Measurements from ENCODE around the gene TRAF6. TPM values are rescaled to one million over a fixed set of nuclear protein-coding genes. Genes with fewer than 3 reads are reported as not detected.

TRAF6 gene
- total and polyA plus RNA-seq, 2 experiments from 2014 or later: 4.2 to 10.5 TPM

DNA sequence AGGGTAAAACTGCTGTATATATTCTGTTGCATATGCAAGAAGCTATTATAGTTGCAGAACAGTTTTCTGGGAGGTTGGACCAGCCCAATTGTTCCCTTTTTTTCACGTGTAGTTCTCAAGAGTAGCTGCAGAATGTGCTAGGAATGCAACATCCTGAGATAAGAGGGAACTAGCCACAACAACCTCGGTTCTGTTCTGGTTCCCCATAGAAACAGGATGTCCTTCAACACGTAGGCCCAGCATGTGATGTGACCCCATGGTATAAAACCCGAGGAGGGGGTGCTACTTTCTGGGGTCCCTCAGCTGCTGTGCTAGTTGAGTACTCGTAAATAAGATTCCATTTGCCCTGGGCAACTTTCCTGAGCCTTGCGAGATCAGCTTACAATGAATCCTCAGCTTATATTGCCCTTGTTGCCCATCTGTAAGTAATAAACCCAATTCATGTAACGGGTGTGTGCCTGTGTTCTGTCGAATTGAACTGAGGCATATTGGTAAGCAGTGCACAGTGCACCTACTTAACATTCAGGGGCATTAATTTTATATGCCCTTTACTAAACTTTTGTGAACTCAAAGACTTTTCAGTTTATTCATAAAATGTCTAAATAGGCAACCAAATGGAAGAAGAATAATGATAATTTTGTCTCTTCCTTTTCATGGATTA is 23.0 kb upstream of the TRAF6 start:
- H3K9me2 ChIP-seq (ENCODE audit: insufficient read depth): no peaks in the 10 kb centered on the region
- H3K4me1 ChIP-seq (ENCODE audit: insufficient read depth): no peaks in the 10 kb centered on the region
- no peaks in the 10 kb centered on the region for H3K27me3 ChIP-seq (ENCODE audit: insufficient read depth)
- ATAC-seq (no peak), DNase-seq (ENCODE audit: low spot score) (peak; percentile 34)
- H3K4me2 ChIP-seq: no peak overlapping the region
- Mint-ChIP-seq H3K9me3 (0 out of 3 replicates have a peak, but pooled peaks cover 3% of the 10 kb centered on the region), H3K27ac (no peak overlapping the region), H3K4me1 (no peaks in the 10 kb centered on the region), H3K4me3 (no peak overlapping the region), H3K27me3 (ENCODE audit: insufficient read depth, low read depth, poor library complexity) (no peaks in the 10 kb centered on the region), H3K36me3 (ENCODE audit: low read depth) (no peaks in the 10 kb centered on the region)
- no peaks in the 10 kb centered on the region for H3K36me3 ChIP-seq (ENCODE audit: insufficient read depth)
- no peak overlapping the region for H3K4me3 ChIP-seq
- no peak overlapping the region for H3K27ac ChIP-seq (ENCODE audit: low read depth)
- H2AFZ ChIP-seq: 0 out of 2 replicates have a peak overlapping the region, but pooled peaks have one; percentile 18
- no peaks in the 10 kb centered on the region for H3F3A ChIP-seq (replicated peaks; ENCODE audit: low read depth)
- H4K20me1 ChIP-seq (replicated peaks; ENCODE audit: insufficient read depth): no peaks in the 10 kb centered on the region
- TF ChIP-seq EZH2 (IDR thresholded peaks at IDR 0.05; ENCODE audit: low read depth, unreplicated experiment): no peak
- TF ChIP-seq JUNB (IDR thresholded peaks at IDR 0.05; ENCODE audit: unreplicated experiment): no peak
- TF ChIP-seq NANOG (IDR thresholded peaks at IDR 0.05; ENCODE audit: borderline replicate concordance): no peak
- no peak for TF ChIP-seq CREB1 (CRISPR knock-in tag; IDR thresholded peaks at IDR 0.05; ENCODE audit: low read depth)
- no peak for TF ChIP-seq EZH2phosphoT487 (IDR thresholded peaks at IDR 0.05; ENCODE audit: unreplicated experiment)
- TF ChIP-seq POLR2AphosphoS5 (IDR thresholded peaks at IDR 0.05; ENCODE audit: low read depth): no peak
- TF ChIP-seq CTCF (conservative IDR thresholded peaks at IDR 0.05; ENCODE audit: low read depth in 2 of 2): no peak
- no peak for TF ChIP-seq STAT1 (IDR thresholded peaks at IDR 0.05; ENCODE audit: unreplicated experiment)
- TF ChIP-seq REST (IDR thresholded peaks at IDR 0.05; ENCODE audit: unreplicated experiment): no peak
- TF ChIP-seq, protein P1, sequence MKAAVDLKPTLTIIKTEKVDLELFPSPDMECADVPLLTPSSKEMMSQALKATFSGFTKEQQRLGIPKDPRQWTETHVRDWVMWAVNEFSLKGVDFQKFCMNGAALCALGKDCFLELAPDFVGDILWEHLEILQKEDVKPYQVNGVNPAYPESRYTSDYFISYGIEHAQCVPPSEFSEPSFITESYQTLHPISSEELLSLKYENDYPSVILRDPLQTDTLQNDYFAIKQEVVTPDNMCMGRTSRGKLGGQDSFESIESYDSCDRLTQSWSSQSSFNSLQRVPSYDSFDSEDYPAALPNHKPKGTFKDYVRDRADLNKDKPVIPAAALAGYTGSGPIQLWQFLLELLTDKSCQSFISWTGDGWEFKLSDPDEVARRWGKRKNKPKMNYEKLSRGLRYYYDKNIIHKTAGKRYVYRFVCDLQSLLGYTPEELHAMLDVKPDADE (IDR thresholded peaks at IDR 0.05): no peak
- no peak for TF ChIP-seq ZNF462 (CRISPR knock-in tag; IDR thresholded peaks at IDR 0.05)
- TF ChIP-seq ZNF331 (CRISPR knock-in tag; IDR thresholded peaks at IDR 0.05; ENCODE audit: low read depth): no peak
- no peak for TF ChIP-seq ZNF114 (CRISPR knock-in tag; IDR thresholded peaks at IDR 0.05)
- no peaks in the 10 kb centered on the region for H3K79me2 ChIP-seq (replicated peaks; ENCODE audit: insufficient read depth)

Measured in GM23338 (cell line).